Mesendoderm (in vitro differentiated cells): ENCODE results near the gene CFAP45. TPM values are rescaled to one million over a fixed set of nuclear protein-coding genes. Genes with fewer than 3 reads are reported as not detected.
A peak's percentile ranks its signal among the peaks of the same experiment; 100 is the strongest.

Experiments
- DNase-seq: peaks from one replicate; pipeline ENCODE4 v3.0.0; 2013
- H2AK5ac ChIP-seq: 2 replicates; pipeline ENCODE4 v1.6.1; 2013; ENCODE audit warnings: low read length, inconsistent platforms
- H2BK120ac ChIP-seq: 2 replicates; pipeline ENCODE4 v1.6.1; 2013; ENCODE audit warnings: low read depth, mild to moderate bottlenecking, low read length, moderate library complexity, mixed read lengths
- H2BK15ac ChIP-seq: replicated peaks from 2 replicates; pipeline ENCODE4 v1.6.1; 2013; ENCODE audit warnings: low read depth, mild to moderate bottlenecking, moderate library complexity
- H2BK5ac ChIP-seq: 2 replicates; pipeline ENCODE4 v1.6.1; 2013; ENCODE audit warnings: low read length, inconsistent platforms
- H3K18ac ChIP-seq: 2 replicates; pipeline ENCODE4 v1.6.1; 2013; ENCODE audit warnings: mild to moderate bottlenecking, low read length, mixed read lengths
- H3K23ac ChIP-seq: one replicate; pipeline ENCODE4 v1.6.1; 2013; ENCODE audit warnings: low read length
- H3K27ac ChIP-seq: 2 replicates; pipeline ENCODE4 v1.5.1; 2013; ENCODE audit warnings: low read depth, mild to moderate bottlenecking, inconsistent platforms, low read length, moderate library complexity
- H3K27me3 ChIP-seq: 2 replicates; pipeline ENCODE4 v1.6.1; 2013; ENCODE audit warnings: low read length, control low read depth, mild to moderate bottlenecking, inconsistent platforms; ENCODE audit not compliant: insufficient read depth, poor library complexity
- H3K36me3 ChIP-seq: 2 replicates; pipeline ENCODE4 v1.6.1; 2013; ENCODE audit warnings: low read length, inconsistent platforms; ENCODE audit not compliant: control insufficient read depth, insufficient read depth
- H3K4ac ChIP-seq: one replicate; pipeline ENCODE4 v1.6.1; 2013; ENCODE audit warnings: low read depth, mild to moderate bottlenecking, low read length, moderate library complexity
- H3K4me1 ChIP-seq: 2 replicates; pipeline ENCODE4 v1.6.1; 2013; ENCODE audit warnings: low read depth, low read length, inconsistent platforms; ENCODE audit not compliant: control insufficient read depth
- H3K4me2 ChIP-seq: 2 replicates; pipeline ENCODE4 v1.6.1; 2013; ENCODE audit warnings: low read length
- H3K4me3 ChIP-seq: 2 replicates; pipeline ENCODE4 v1.5.1; 2013; ENCODE audit warnings: mild to moderate bottlenecking, low read length
- H3K56ac ChIP-seq: one replicate; pipeline ENCODE4 v1.6.1; 2013; ENCODE audit warnings: low read length
- H3K79me1 ChIP-seq: 2 replicates; pipeline ENCODE4 v1.6.1; 2013; ENCODE audit warnings: low read length, inconsistent platforms
- H3K79me2 ChIP-seq: 2 replicates; pipeline ENCODE4 v1.6.1; 2013; ENCODE audit warnings: mild to moderate bottlenecking, low read length; ENCODE audit not compliant: control insufficient read depth, insufficient read depth
- H3K9ac ChIP-seq: 2 replicates; pipeline ENCODE4 v1.6.1; 2013; ENCODE audit warnings: low read length, inconsistent platforms
- H4K5ac ChIP-seq: one replicate; pipeline ENCODE4 v1.6.1; 2013; ENCODE audit warnings: low read length
- H4K8ac ChIP-seq: one replicate; pipeline ENCODE4 v1.6.1; 2013; ENCODE audit warnings: low read depth, mild to moderate bottlenecking, control low read depth, low read length, moderate library complexity
- WGBS: extraction: QIAGEN DNeasy Blood & Tissue Kit; methylation state at CpG from one replicate; pipeline ENCODE4 v1.1.7; 2013; ENCODE audit warnings: low lambda C conversion rate, missing lambda C conversion rate; ENCODE audit not compliant: insufficient coverage; ENCODE audit errors: extremely low coverage; 5-methylcytosine and 5-hydroxymethylcytosine counted together
- polyA plus RNA-seq, 2 experiments: library from polyadenylated mRNA; stranded (reverse); fragments of 200-250 nt; gene quantifications; one replicate each; pipeline ENCODE4 v1.2.3, GENCODE V29; 2013

The CFAP45 gene
- polyA plus RNA-seq (2013, experiment 1 of 2), result 0.51 TPM
- polyA plus RNA-seq (2013, experiment 2 of 2), result 0.60 TPM

- Histone ChIP-seq H2BK5ac (peak within 1 kb of the TSS; percentile 17), H3K4me2 (peak within 1 kb of the TSS; percentile 64), H3K79me2 (no peaks in the 10 kb centered on the region), H3K18ac (peak within 1 kb of the TSS; percentile 56), H4K5ac (no peak within 1 kb of the TSS), H2BK120ac (no peak within 1 kb of the TSS), H3K4me1 (peaks cover 9% of the 10 kb centered on the region), H2AK5ac (no peak within 1 kb of the TSS), H3K27me3 (no peaks in the 10 kb centered on the region), H3K23ac (no peak within 1 kb of the TSS), H3K9ac (peak within 1 kb of the TSS; percentile 49), H3K27ac (peak within 1 kb of the TSS; percentile 53), H3K79me1 (no peaks in the 10 kb centered on the region), H3K4ac (no peak within 1 kb of the TSS), H3K36me3 (no peaks in the 10 kb centered on the region), H2BK15ac (no peak within 1 kb of the TSS), H4K8ac (no peak within 1 kb of the TSS), H3K56ac (peak within 1 kb of the TSS; percentile 76), H3K4me3 (no peak within 1 kb of the TSS)
- no CpG with 5 or more reads among the region's 30 CpGs for WGBS
- peak; percentile 98 for DNase-seq
These were observed at the start of gene CFAP45 for GRCh38 chr1:159900086-159900680. TSS of gene CFAP45 (minus strand) at chr1:159900165. CDS start at chr1:159900098, 67 bp downstream.

GRCh38 chr1:159949123-159949522 is 49.2 kb upstream of the CFAP45 start:
- no peak overlapping the region for H2BK15ac ChIP-seq
- H3K56ac ChIP-seq, result no peak overlapping the region
- H2BK120ac ChIP-seq, result no peak overlapping the region
- peaks cover 6% of the 10 kb centered on the region for H3K4me1 ChIP-seq
- H3K27me3 ChIP-seq, result no peaks in the 10 kb centered on the region
- no peak overlapping the region for H3K27ac ChIP-seq
- no peak overlapping the region for H3K9ac ChIP-seq
- no peak overlapping the region for H3K23ac ChIP-seq
- H3K4me2 ChIP-seq, result no peak overlapping the region
- peaks cover 2% of the 10 kb centered on the region for H3K79me1 ChIP-seq
- H4K8ac ChIP-seq, result no peak overlapping the region
- no peak overlapping the region for H3K4ac ChIP-seq
- H3K79me2 ChIP-seq, result peaks cover 1% of the 10 kb centered on the region
- H3K18ac ChIP-seq, result no peak overlapping the region
- H2AK5ac ChIP-seq, result no peak overlapping the region
- H3K4me3 ChIP-seq, result no peak overlapping the region
- no peaks in the 10 kb centered on the region for H3K36me3 ChIP-seq
- no peak for DNase-seq
- WGBS, result no CpG with 5 or more reads among the region's 6 CpGs
- no peak overlapping the region for H2BK5ac ChIP-seq
- no peak overlapping the region for H4K5ac ChIP-seq

- H2BK120ac ChIP-seq, result no peak overlapping the region
- no peak overlapping the region for H3K27ac ChIP-seq
- H3K4me2 ChIP-seq, result no peak overlapping the region
- H3K4ac ChIP-seq, result no peak overlapping the region
- no peak overlapping the region for H3K18ac ChIP-seq
- no CpG with 5 or more reads among the region's 1 CpG for WGBS
- H4K5ac ChIP-seq, result no peak overlapping the region
- H3K36me3 ChIP-seq, result no peaks in the 10 kb centered on the region
- no peak overlapping the region for H2AK5ac ChIP-seq
- no peak overlapping the region for H2BK5ac ChIP-seq
- H3K4me1 ChIP-seq, result peaks cover 6% of the 10 kb centered on the region
- no peak overlapping the region for H2BK15ac ChIP-seq
- H3K4me3 ChIP-seq, result no peak overlapping the region
- H3K27me3 ChIP-seq, result no peaks in the 10 kb centered on the region
- no peak overlapping the region for H3K56ac ChIP-seq
- no peak for DNase-seq
- H3K79me1 ChIP-seq, result peaks cover 2% of the 10 kb centered on the region
- H3K9ac ChIP-seq, result no peak overlapping the region
- no peak overlapping the region for H3K23ac ChIP-seq
- no peak overlapping the region for H4K8ac ChIP-seq
- H3K79me2 ChIP-seq, result peaks cover 1% of the 10 kb centered on the region
These were observed 48.0 kb upstream of the CFAP45 start for GRCh38 chr1:159947942-159948341.

- no peak overlapping the region for H3K4ac ChIP-seq
- peaks cover 2% of the 10 kb centered on the region for H3K79me1 ChIP-seq
- peak overlapping the region; percentile 2 for H4K5ac ChIP-seq
- H3K27me3 ChIP-seq, result no peaks in the 10 kb centered on the region
- H2BK15ac ChIP-seq, result no peak overlapping the region
- H3K36me3 ChIP-seq, result no peaks in the 10 kb centered on the region
- H3K18ac ChIP-seq, result peak overlapping the region; percentile 33
- H2BK120ac ChIP-seq, result no peak overlapping the region
- peak overlapping the region; percentile 74 for H3K23ac ChIP-seq
- peak overlapping the region; percentile 84 for H3K56ac ChIP-seq
- peak overlapping the region; percentile 90 for H3K4me2 ChIP-seq
- H3K9ac ChIP-seq, result peak overlapping the region; percentile 79
- no peak overlapping the region for H4K8ac ChIP-seq
- WGBS, result no CpG with 5 or more reads among the region's 9 CpGs
- peak overlapping the region; percentile 51 for H2AK5ac ChIP-seq
- no peak overlapping the region for H3K27ac ChIP-seq
- DNase-seq, result peak; percentile 27
- H3K79me2 ChIP-seq, result peaks cover 1% of the 10 kb centered on the region
- no peak overlapping the region for H3K4me3 ChIP-seq
- H3K4me1 ChIP-seq, result peaks cover 6% of the 10 kb centered on the region
- H2BK5ac ChIP-seq, result peak overlapping the region; percentile 54
These were observed 46.5 kb upstream of the CFAP45 start for GRCh38 chr1:159946242-159947187.

- no peak within 1 kb of the TSS for H2BK120ac ChIP-seq
- H3K4me1 ChIP-seq, result peaks cover 6% of the 10 kb centered on the region
- WGBS, result no CpG with 5 or more reads among the region's 58 CpGs
- H2AK5ac ChIP-seq, result peak within 1 kb of the TSS; percentile 51
- no peak within 1 kb of the TSS for H3K27ac ChIP-seq
- no peaks in the 10 kb centered on the region for H3K27me3 ChIP-seq
- DNase-seq, result peak; percentile 98
- peak within 1 kb of the TSS; percentile 91 for H3K4me2 ChIP-seq
- H3K56ac ChIP-seq, result peak within 1 kb of the TSS; percentile 94
- H3K79me1 ChIP-seq, result peaks cover 2% of the 10 kb centered on the region
- peak within 1 kb of the TSS; percentile 79 for H3K9ac ChIP-seq
- peak within 1 kb of the TSS; percentile 58 for H2BK5ac ChIP-seq
- no peaks in the 10 kb centered on the region for H3K36me3 ChIP-seq
- peak within 1 kb of the TSS; percentile 33 for H3K18ac ChIP-seq
- no peak within 1 kb of the TSS for H4K8ac ChIP-seq
- H3K79me2 ChIP-seq, result peaks cover 1% of the 10 kb centered on the region
- no peak within 1 kb of the TSS for H2BK15ac ChIP-seq
- peak within 1 kb of the TSS; percentile 2 for H4K5ac ChIP-seq
- H3K4ac ChIP-seq, result no peak within 1 kb of the TSS
- peak within 1 kb of the TSS; percentile 54 for H3K4me3 ChIP-seq
- H3K23ac ChIP-seq, result peak within 1 kb of the TSS; percentile 74
These were observed 45.7 kb upstream of the CFAP45 start, which contains the start of gene IGSF9 for GRCh38 chr1:159945483-159946241. TSS of gene IGSF9 (minus strand) at chr1:159945613. CDS start at chr1:159943454, 2,159 bp downstream.
